ENCODE data around the gene CDKL1. TPM values are rescaled to one million over a fixed set of nuclear protein-coding genes. Genes with fewer than 3 reads are reported as not detected.

Gene CDKL1
- total and polyA plus RNA-seq, 2 donors (not counting 3 experiments of a cell fraction or from before 2014, with no cell fraction given): 2.6 to 9.7 TPM

GRCh38 chr14:50299585-50299984, 97.1 kb downstream of the CDKL1 start:
- H3K9me1 ChIP-seq (replicated peaks; ENCODE audit: control insufficient read depth, extremely low read depth, insufficient read depth, low read length): no peaks in the 10 kb centered on the region
- no peaks in the 10 kb centered on the region for H3K4me1 ChIP-seq (ENCODE audit: control insufficient read depth, extremely low read depth, insufficient read depth, low read length)
- no peak for FAIRE-seq
- H3K4me2 ChIP-seq (ENCODE audit: insufficient read depth, low read length): no peak overlapping the region
- no TSS peak for BruUV-seq (replicated peaks)
- H3K79me2 ChIP-seq (ENCODE audit: control insufficient read depth, insufficient read depth, low read length): no peaks in the 10 kb centered on the region
- H3K9me3 ChIP-seq (replicated peaks; ENCODE audit: control insufficient read depth, insufficient read depth, low read length): no peaks in the 10 kb centered on the region
- dilution Hi-C loops (cut with MboI; ENCODE audit: extremely low pct_ligation_motif_present, low sequenced_read_pairs): no loop called here
- intact Hi-C loops (cut with micrococcal nuclease): no loop called here
- H4K20me1 ChIP-seq (replicated peaks; ENCODE audit: control insufficient read depth, extremely low read depth, insufficient read depth, low read length): no peaks in the 10 kb centered on the region
- POLR2A ChIA-PET: no interaction called here
- H3K27ac ChIP-seq (ENCODE audit: insufficient read depth, low read depth, low read length): no peak overlapping the region
- H3K27me3 ChIP-seq (ENCODE audit: control insufficient read depth in 2 of 2, insufficient read depth in 2 of 2, low read length in 2 of 2): no peaks in the 10 kb centered on the region
- DNase-seq (ENCODE audit: low read depth, low spot score): no peak
- H3K4me3 ChIP-seq (replicated peaks in 1 of 3; ENCODE audit: insufficient read depth in 1 of 3, low read depth in 1 of 3, low read length in 3 of 3): no peak overlapping the region
- TF ChIP-seq POLR2AphosphoS5 (IDR thresholded peaks at IDR 0.05; ENCODE audit: insufficient read depth, low read depth, low read length) (no peak), JUN (IDR thresholded peaks at IDR 0.05; ENCODE audit: borderline replicate concordance, insufficient read depth, insufficient read length, low read depth) (no peak), MAX (IDR thresholded peaks at IDR 0.05; ENCODE audit: insufficient read depth, insufficient read length) (no peak), POLR2A (IDR thresholded peaks at IDR 0.05; ENCODE audit: low read depth, low read length) (no peak), FOS (IDR thresholded peaks at IDR 0.05; ENCODE audit: borderline replicate concordance, insufficient read depth, low read length) (no peak), MYC (IDR thresholded peaks at IDR 0.05; ENCODE audit: low read depth, low read length) (no peak), GATA2 (IDR thresholded peaks at IDR 0.05; ENCODE audit: insufficient read depth, insufficient read length, low read depth, low read length) (no peak)
- no peaks in the 10 kb centered on the region for H3K36me3 ChIP-seq (ENCODE audit: control insufficient read depth in 2 of 2, extremely low read depth in 1 of 2, insufficient read depth in 2 of 2, low read length in 2 of 2)
- no peak overlapping the region for H3K9ac ChIP-seq (replicated peaks; ENCODE audit: extremely low read depth, insufficient read depth, low read length)
- CTCF ChIA-PET: no interaction called here
- no peak overlapping the region for H2AFZ ChIP-seq (ENCODE audit: low read depth, low read length)

GRCh38 chr14:50290306-50290705, 106.4 kb downstream of the CDKL1 start:
- no peak for DNase-seq (ENCODE audit: low read depth, low spot score)
- Histone ChIP-seq H4K20me1 (replicated peaks; ENCODE audit: control insufficient read depth, extremely low read depth, insufficient read depth, low read length) (no peaks in the 10 kb centered on the region), H3K9ac (replicated peaks; ENCODE audit: extremely low read depth, insufficient read depth, low read length) (no peak overlapping the region), H3K9me1 (replicated peaks; ENCODE audit: control insufficient read depth, extremely low read depth, insufficient read depth, low read length) (no peaks in the 10 kb centered on the region), H2AFZ (ENCODE audit: low read depth, low read length) (no peak overlapping the region), H3K4me3 (replicated peaks in 1 of 3; ENCODE audit: insufficient read depth in 1 of 3, low read depth in 1 of 3, low read length in 3 of 3) (no peak overlapping the region), H3K27me3 (ENCODE audit: control insufficient read depth in 2 of 2, insufficient read depth in 2 of 2, low read length in 2 of 2) (no peaks in the 10 kb centered on the region), H3K4me1 (ENCODE audit: control insufficient read depth, extremely low read depth, insufficient read depth, low read length) (no peaks in the 10 kb centered on the region), H3K4me2 (ENCODE audit: insufficient read depth, low read length) (no peak overlapping the region), H3K9me3 (replicated peaks; ENCODE audit: control insufficient read depth, insufficient read depth, low read length) (no peaks in the 10 kb centered on the region), H3K79me2 (ENCODE audit: control insufficient read depth, insufficient read depth, low read length) (no peaks in the 10 kb centered on the region), H3K27ac (ENCODE audit: insufficient read depth, low read depth, low read length) (no peak overlapping the region), H3K36me3 (ENCODE audit: control insufficient read depth in 2 of 2, extremely low read depth in 1 of 2, insufficient read depth in 2 of 2, low read length in 2 of 2) (no peaks in the 10 kb centered on the region)
- intact Hi-C loops (cut with micrococcal nuclease) (no loop called here), dilution Hi-C loops (cut with MboI; ENCODE audit: extremely low pct_ligation_motif_present, low sequenced_read_pairs) (no loop called here)
- POLR2A ChIA-PET: no interaction called here
- FAIRE-seq: no peak
- BruUV-seq (replicated peaks): no TSS peak
- CTCF ChIA-PET: no interaction called here
- no peak for TF ChIP-seq GATA2 (IDR thresholded peaks at IDR 0.05; ENCODE audit: insufficient read depth, insufficient read length, low read depth, low read length)
- TF ChIP-seq FOS (IDR thresholded peaks at IDR 0.05; ENCODE audit: borderline replicate concordance, insufficient read depth, low read length): no peak
- TF ChIP-seq EZH2 (IDR thresholded peaks at IDR 0.05; ENCODE audit: borderline replicate concordance, low read depth, low read length, severe bottlenecking): no peak
- no peak for TF ChIP-seq POLR2A (IDR thresholded peaks at IDR 0.05; ENCODE audit: low read depth, low read length)
- TF ChIP-seq JUN (IDR thresholded peaks at IDR 0.05; ENCODE audit: borderline replicate concordance, insufficient read depth, insufficient read length, low read depth): no peak
- no peak for TF ChIP-seq CTCF (IDR thresholded peaks at IDR 0.05; ENCODE audit: extremely low read depth in 1 of 2, insufficient read depth in 1 of 2, low read depth in 1 of 2, low read length in 2 of 2)
- TF ChIP-seq MYC (IDR thresholded peaks at IDR 0.05; ENCODE audit: low read depth, low read length): no peak
- no peak for TF ChIP-seq MAX (IDR thresholded peaks at IDR 0.05; ENCODE audit: insufficient read depth, insufficient read length)
- no peak for TF ChIP-seq POLR2AphosphoS5 (IDR thresholded peaks at IDR 0.05; ENCODE audit: insufficient read depth, low read depth, low read length)

Measured in endothelial cell of umbilical vein (primary cell).